ENCODE measurements around the gene TMEM244.

DNA sequence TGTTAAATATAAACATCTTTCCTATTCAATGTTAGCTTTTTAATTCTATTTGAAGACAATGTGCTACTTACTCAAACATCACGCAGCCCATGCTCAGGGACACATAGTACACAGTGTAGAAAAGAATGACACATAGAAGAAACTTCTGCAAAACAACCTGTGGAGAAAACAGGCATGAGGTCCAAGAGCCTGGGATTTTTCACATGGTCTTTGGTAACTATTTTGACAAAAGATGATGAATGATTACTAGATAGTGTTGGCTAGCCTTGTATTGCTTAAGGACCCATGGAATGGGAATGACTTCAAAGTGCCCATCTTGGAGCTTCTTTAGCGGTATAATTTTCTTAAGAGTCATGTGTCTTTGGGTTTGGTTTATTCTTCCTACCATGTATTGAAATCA, 15.4 kb downstream of the TMEM244 start:
- TF ChIP-seq CTCF (IDR thresholded peaks at IDR 0.05; ENCODE audit: low read depth, low read length): no peak
- TF ChIP-seq EZH2phosphoT487 (IDR thresholded peaks at IDR 0.05; ENCODE audit: low read depth): no peak

Measured in OCI-LY3 (cell line).